ENCODE results near the gene TPMT.

- TF ChIP-seq RAD21 (conservative IDR thresholded peaks at IDR 0.05 in 1 of 2, IDR thresholded peaks at IDR 0.05 in 1 of 2) (no peak), CTCF (IDR thresholded peaks at IDR 0.05) (no peak), CBX8 (IDR thresholded peaks at IDR 0.05) (no peak)
Measured at GRCh38 chr6:18102783-18103509, 51.9 kb downstream of the TPMT start.

All from A549 (cell line).